Dedifferentiated amniotic fluid mesenchymal stem cell (primary cell): ENCODE measurements around the gene MAGI1.

ENCODE experiments used
- DNase-seq: peaks from one replicate; pipeline ENCODE4 v3.0.0-alpha.2; 2016; ENCODE audit errors: extremely low spot score

MAGI1 gene

DNA sequence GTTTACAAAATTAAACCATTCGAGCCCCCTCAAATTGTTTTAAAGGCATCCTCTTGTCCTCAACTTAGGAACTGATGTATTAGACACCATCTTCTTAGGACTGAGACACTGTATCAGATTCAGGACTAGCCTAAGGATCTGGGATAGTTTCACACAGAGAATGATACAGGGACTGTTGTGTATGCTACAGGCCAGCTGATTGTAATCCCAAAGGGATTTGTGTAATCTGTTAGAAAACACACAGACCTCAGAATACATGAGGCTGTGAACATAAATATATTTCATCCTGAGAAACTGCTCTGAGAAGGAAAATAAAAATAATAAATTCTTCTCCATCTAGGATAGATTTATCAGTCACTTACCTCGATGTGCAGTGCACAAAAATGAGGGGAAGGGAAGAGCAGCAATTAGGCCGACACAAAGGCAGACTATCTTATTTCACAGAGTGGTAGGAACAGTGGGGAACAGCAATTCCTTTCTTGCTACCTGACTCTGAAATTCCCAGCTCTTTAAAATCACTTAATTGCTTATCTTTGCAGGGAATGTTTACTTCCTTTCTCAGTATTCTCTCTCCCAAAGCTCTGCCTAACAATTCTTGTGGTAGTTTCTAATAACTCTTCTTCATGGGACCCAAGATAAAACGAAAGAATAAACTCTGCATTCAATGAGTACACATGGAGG, 322.5 kb downstream of the MAGI1 start:
- DNase-seq = no peak

DNA sequence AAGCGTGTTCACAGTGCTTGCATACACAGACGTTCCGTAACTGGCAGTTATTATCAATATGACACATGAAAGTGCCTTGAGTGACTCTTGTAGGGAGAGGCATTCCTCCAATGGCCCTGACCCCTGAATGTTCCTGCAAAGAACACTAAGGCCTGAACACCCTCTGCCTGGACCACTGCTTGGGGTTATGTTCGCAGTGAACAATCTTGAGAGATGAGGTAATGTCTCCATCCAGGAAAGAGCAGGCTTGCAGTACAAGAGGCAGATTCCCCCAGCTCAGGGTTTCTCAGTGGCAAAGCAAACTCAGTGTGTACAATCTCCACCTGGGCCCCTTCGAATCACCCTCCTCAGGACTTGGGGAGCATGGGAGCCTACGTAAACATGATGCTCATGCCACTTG, 324.6 kb downstream of the MAGI1 start:
- no peak for DNase-seq

DNA sequence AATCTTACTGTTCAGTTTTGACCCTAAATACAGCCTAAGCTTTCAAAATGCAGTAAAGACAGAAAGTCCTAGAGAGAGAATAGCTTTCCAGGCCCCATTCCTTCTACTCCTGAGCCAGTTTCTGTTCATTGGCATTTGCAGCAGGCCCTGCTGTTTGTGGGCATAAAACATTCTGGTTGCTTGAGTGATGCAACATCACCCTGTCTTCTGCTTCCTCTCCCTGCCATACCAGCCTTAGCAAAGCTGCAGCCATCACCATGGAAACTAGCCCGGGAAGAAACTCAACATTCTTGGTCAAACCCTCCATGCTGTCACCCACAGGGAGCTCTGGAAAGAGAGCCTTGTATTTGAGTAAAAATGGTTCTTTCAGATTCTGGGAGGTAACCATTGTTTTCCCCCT, 325.7 kb downstream of the MAGI1 start:
- peak; percentile 82 for DNase-seq

- DNase-seq = no peak
These were observed 326.6 kb downstream of the MAGI1 start for GRCh38 chr3:65712140-65712539.

- DNase-seq = no peak
These were observed 331.7 kb downstream of the MAGI1 start for GRCh38 chr3:65706776-65707568.

GRCh38 chr3:65706301-65706700, 332.4 kb downstream of the MAGI1 start:
- DNase-seq = no peak

- no peak for DNase-seq
These were observed 334.9 kb downstream of the MAGI1 start for GRCh38 chr3:65703820-65704219.

DNA sequence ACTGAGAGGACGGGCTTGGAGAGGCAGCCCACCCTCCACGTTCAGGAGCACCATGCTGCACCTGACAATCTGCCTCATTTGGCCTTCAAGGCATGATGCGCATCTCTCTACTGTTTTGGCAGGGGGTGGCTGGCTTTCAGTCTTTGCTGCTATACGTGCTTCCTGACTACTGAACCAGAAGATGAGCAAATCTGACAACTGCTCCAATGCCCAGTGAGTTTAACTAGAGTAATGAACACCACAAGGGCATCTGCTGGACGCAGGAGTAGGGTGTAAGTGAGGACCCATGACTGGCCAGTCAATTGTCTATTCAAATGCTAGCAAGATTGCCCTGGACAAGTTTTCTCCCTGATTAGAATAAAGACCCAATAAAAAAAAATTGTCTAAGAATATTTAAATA, 335.7 kb downstream of the MAGI1 start:
- DNase-seq = no peak

DNA sequence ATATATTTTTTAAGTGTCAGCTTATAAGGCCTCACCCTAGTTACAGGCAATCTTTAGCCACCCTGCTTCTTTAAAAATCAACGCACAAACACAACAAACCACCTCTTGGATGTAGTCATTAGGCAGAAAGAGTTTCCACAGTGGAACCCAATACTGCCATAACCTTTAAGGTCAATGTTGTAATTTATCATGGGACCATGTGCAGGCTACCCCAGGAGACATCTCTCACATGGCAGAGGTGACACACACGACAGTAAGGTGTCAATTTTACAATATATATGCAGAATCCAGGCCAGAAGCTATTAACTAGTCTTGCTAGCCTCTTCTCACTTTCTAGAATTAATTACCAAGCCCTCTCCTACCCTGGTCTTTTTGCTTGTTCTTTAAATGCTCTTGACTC, 336.5 kb downstream of the MAGI1 start:
- no peak for DNase-seq

DNA sequence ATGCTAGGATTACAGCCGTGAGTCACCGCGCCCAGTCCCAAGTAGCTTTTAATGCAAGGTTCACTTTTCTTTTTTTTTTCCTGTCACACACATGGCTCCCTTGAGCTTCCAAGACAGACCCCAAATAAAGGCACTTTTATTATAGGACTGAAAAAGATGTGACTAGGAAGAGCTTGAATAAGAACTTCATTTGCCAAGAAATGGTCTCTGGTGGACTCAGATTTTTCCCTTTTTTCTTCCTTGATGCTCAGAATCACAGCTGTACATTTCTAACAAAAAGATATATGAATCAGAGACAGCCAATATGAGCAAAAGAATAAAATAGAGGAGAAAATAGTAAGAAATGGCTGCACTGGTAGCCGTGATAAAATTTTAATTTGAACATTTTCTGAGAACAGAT, 337.2 kb downstream of the MAGI1 start:
- no peak for DNase-seq

- no peak for DNase-seq
These were observed 349.3 kb downstream of the MAGI1 start for GRCh38 chr3:65689436-65689835.

DNA sequence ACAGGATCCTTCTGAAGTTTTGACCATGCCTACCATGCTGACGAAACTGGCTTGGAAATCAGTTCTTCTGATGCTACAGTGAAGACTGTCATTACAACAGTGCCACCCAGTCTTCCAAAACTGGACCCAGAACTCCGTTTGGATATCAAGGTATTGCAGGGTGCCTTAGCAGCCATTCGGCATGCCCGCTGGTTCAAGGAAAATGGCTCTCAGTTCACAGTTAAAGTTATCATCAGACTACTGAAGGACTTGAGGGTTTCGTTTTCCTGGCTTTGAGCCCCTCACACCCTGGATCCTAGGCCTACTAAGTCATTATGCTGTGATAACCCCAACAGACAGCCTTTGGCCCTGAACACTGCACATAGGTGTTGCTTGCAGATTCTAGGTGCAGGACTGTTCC, 351.0 kb downstream of the MAGI1 start:
- DNase-seq = no peak

- no peak for DNase-seq
These were observed 353.0 kb downstream of the MAGI1 start for GRCh38 chr3:65685621-65686235.

DNA sequence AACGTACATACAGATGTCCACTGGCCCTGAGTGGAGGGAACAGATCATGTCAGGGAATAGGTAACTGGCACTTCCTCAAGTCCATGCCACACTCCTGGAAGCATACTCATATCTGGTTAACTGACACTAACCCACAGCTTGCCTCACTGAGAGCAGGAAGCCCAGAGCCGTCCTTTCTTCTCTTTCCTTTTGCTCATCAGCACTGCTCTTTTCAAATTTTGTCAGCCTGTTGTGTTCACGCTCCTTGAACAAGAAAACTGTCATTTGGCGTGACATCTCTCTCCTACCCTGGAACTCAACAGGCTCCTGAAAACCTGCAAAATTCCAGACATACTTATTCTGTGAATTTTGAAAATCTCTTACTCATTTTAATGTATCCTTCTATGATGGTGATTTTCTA, 360.2 kb downstream of the MAGI1 start:
- no peak for DNase-seq

DNA sequence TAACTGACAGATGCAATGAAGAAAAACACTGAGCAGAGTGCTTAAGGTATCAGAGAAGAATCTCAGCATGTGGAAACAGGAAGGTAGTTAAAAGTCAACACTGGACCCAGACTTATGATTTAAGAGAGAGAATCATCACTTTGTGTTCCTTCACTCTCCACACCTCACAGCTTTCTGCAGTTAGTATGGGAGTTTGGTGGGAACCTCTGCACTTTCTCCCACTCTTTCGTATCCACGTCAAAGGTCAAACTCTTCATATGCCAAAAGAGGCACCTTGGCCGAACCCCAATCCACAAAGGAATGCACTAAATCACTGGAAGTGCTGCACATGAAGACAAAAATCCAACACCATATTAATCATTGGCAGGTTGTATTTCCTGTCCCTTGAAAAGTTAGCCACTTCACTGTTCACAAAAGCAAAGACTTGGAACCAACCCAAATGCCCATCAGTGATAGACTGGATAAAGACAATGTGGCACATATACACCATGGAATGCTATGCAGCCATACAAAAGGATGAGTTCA, 361.2 kb downstream of the MAGI1 start:
- no peak for DNase-seq

DNA sequence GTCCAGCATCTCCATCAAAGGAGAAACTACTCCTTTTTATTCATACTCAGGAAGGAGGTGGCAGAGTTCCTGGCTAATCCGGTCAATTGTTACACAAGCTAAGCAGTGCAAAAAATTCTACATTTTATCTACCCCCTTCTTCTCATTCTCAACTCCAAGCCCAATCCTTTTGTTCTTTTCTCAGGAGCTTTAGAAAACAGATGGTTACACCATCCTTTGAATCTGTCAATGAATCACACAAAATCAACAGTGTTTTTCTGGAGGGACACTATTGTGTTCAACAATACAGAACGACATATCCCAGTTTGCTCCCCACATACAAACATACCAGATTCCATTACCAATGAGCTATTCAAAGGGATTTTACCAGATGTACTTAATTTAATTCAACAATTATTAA, 362.1 kb downstream of the MAGI1 start:
- DNase-seq = no peak

- DNase-seq = no peak
These were observed 363.7 kb downstream of the MAGI1 start for GRCh38 chr3:65675011-65675410.

GRCh38 chr3:65674226-65674625, 364.5 kb downstream of the MAGI1 start:
- no peak for DNase-seq

DNA sequence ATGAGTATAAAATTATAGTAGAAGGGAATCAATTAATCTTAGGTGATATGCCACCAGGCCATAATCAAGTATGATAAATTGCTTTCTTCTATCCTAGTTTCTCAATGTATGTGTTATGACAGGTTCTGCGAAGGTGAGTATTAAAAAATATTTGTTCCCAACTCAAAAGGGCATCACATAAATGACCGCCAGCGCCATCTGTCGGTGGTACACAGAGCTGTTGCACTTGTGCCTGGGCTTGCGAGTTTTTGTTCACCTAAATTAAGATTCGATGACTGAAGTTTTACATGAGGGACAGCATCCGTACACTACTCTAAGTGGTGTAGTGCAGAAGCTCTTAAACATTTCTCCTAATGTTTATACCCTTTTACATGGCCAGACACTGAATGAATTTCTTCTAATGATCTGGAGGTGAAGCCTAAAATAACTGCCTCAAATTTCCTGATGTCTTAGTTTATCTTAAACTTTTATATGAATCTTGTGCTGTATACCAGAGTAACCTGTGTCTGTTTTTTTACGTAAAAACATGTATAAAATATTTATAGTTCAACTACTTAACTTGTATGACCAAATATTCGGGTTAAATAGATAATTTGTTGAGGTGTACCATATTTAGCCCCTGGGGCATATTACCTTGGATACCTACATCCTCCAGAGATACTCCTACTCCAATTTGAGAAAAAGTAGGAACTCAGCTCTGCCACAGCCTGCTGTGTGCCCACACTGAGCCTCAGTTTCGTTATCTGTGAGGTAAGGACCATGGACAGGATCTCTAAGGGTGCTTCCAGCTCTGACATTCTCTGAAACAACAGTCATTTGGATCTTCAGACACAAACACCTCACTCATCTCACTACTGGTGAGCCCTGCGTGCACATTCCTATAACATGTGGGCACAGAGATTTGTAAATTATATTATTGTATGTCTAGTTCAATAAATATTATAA, 365.6 kb downstream of the MAGI1 start:
- DNase-seq = no peak

GRCh38 chr3:65672061-65672460, 366.7 kb downstream of the MAGI1 start:
- DNase-seq = no peak

DNA sequence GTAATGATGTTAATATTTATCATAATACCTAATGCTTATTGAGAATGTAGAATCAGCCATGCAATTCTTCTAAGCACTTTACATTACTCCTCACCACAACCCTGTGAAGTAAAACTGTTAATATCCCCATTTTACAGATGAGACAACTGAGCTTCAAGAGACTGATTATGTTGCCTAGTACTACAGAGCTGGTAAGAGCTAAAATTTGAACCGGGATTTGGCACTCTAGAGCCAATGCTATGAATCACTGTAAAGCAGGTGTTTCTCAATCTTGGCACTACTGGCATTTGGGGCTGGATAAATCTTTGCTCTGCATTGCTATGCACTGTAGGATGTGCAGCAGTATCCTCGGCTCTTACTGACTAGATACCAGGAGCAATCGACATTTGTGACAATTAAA, 367.7 kb downstream of the MAGI1 start:
- no peak for DNase-seq
